Osteoblast (primary cell): Measurements from ENCODE around the gene RANBP1. TPM values are rescaled to one million over a fixed set of nuclear protein-coding genes. Genes with fewer than 3 reads are reported as not detected.

ENCODE experiments used
- DNase-seq: peaks from one replicate; pipeline ENCODE4 v3.0.0; 2011; ENCODE audit warnings: low spot score, mixed read lengths; ENCODE audit not compliant: insufficient read length; ENCODE audit errors: missing footprints
- H2AFZ ChIP-seq: 2 replicates; pipeline ENCODE4 v1.6.0; 2011; ENCODE audit warnings: mild to moderate bottlenecking, low read length
- H3K27ac ChIP-seq: 2 replicates; pipeline ENCODE4 v1.5.1; 2011; ENCODE audit warnings: mild to moderate bottlenecking, low read depth, low read length, moderate library complexity
- H3K27me3 ChIP-seq: 2 replicates; pipeline ENCODE4 v1.6.0; 2012; ENCODE audit warnings: mild to moderate bottlenecking, control low read depth, inconsistent platforms, low read length, moderate library complexity; ENCODE audit not compliant: insufficient read depth
- H3K36me3 ChIP-seq: 2 replicates; pipeline ENCODE4 v1.5.1; 2011; ENCODE audit warnings: mild to moderate bottlenecking, low read length, control low read depth, moderate library complexity; ENCODE audit not compliant: insufficient read depth
- H3K4me1 ChIP-seq: 2 replicates; pipeline ENCODE4 v1.5.1; 2011; ENCODE audit warnings: mild to moderate bottlenecking, low read length, control low read depth, moderate library complexity; ENCODE audit not compliant: insufficient read depth
- H3K4me2 ChIP-seq: 2 replicates; pipeline ENCODE4 v1.6.0; 2011; ENCODE audit warnings: mild to moderate bottlenecking, low read length; ENCODE audit not compliant: insufficient read depth
- H3K4me3 ChIP-seq: fragments of 200-600 bp; sonication (generic); 3 replicates; pipeline ENCODE4 v1.5.1; 2012; ENCODE audit warnings: mild to moderate bottlenecking, low read length, inconsistent platforms; ENCODE audit not compliant: insufficient read depth
- H3K79me2 ChIP-seq: 2 replicates; pipeline ENCODE4 v1.6.0; 2012; ENCODE audit warnings: mild to moderate bottlenecking, low read length, control low read depth, inconsistent platforms; ENCODE audit not compliant: insufficient read depth
- H3K9me3 ChIP-seq: 2 replicates; pipeline ENCODE4 v1.5.1; 2011; ENCODE audit warnings: low read depth, low read length, control low read depth
- H4K20me1 ChIP-seq: 2 replicates; pipeline ENCODE4 v1.6.0; 2012; ENCODE audit warnings: mild to moderate bottlenecking, low read length, control low read depth; ENCODE audit not compliant: insufficient read depth
- CTCF ChIP-seq: IDR thresholded peaks from 2 replicates; pipeline ENCODE4 v1.5.1; 2011; ENCODE audit warnings: mild to moderate bottlenecking, low read depth, low read length, moderate library complexity; ENCODE audit errors: extremely low read depth
- total RNA-seq: library from RNA; depleted of rRNA; stranded (reverse); fragments of >200 nt; gene quantifications from 2 replicates; pipeline ENCODE4 v1.2.3, GENCODE V29; 2012

Gene RANBP1
- total RNA-seq, 1 donor: 85.8 TPM

- Histone ChIP-seq H3K9me3 (no peaks in the 10 kb centered on the region), H2AFZ (no peak overlapping the region), H3K27me3 (no peaks in the 10 kb centered on the region), H3K79me2 (no peaks in the 10 kb centered on the region), H3K36me3 (no peaks in the 10 kb centered on the region), H3K27ac (no peak overlapping the region), H3K4me3 (no peak overlapping the region), H3K4me2 (no peak overlapping the region), H4K20me1 (peaks cover 10% of the 10 kb centered on the region), H3K4me1 (no peaks in the 10 kb centered on the region)
- no peak for TF ChIP-seq CTCF
- no peak for DNase-seq
Measured at GRCh38 chr22:20160041-20160440, 44.1 kb downstream of the RANBP1 start.

- no peak for DNase-seq
- H3K79me2 ChIP-seq: no peaks in the 10 kb centered on the region
- no peak overlapping the region for H2AFZ ChIP-seq
- no peak overlapping the region for H3K4me3 ChIP-seq
- no peaks in the 10 kb centered on the region for H3K27me3 ChIP-seq
- no peaks in the 10 kb centered on the region for H3K36me3 ChIP-seq
- no peak overlapping the region for H3K27ac ChIP-seq
- TF ChIP-seq CTCF: no peak
- no peak overlapping the region for H3K4me2 ChIP-seq
- H3K4me1 ChIP-seq: no peaks in the 10 kb centered on the region
- H3K9me3 ChIP-seq: no peaks in the 10 kb centered on the region
- no peaks in the 10 kb centered on the region for H4K20me1 ChIP-seq
Measured at GRCh38 chr22:20164863-20165262, 49.0 kb downstream of the RANBP1 start.

GRCh38 chr22:20165421-20165820 is 49.5 kb downstream of the RANBP1 start:
- H2AFZ ChIP-seq: no peak overlapping the region
- H3K79me2 ChIP-seq: no peaks in the 10 kb centered on the region
- H4K20me1 ChIP-seq: no peaks in the 10 kb centered on the region
- H3K4me3 ChIP-seq: no peak overlapping the region
- H3K4me2 ChIP-seq: no peak overlapping the region
- no peak overlapping the region for H3K27ac ChIP-seq
- no peaks in the 10 kb centered on the region for H3K4me1 ChIP-seq
- DNase-seq: no peak
- H3K36me3 ChIP-seq: no peaks in the 10 kb centered on the region
- no peak for TF ChIP-seq CTCF
- H3K27me3 ChIP-seq: no peaks in the 10 kb centered on the region
- H3K9me3 ChIP-seq: no peaks in the 10 kb centered on the region

GRCh38 chr22:20165913-20166312 is 50.0 kb downstream of the RANBP1 start:
- Histone ChIP-seq H4K20me1 (no peaks in the 10 kb centered on the region), H3K9me3 (no peaks in the 10 kb centered on the region)
- no peak for DNase-seq

More at GRCh38 chr22:20165913-20166312, 50.0 kb downstream of the RANBP1 start:
- Histone ChIP-seq H3K4me2 (no peak overlapping the region), H3K79me2 (no peaks in the 10 kb centered on the region), H2AFZ (no peak overlapping the region), H3K4me1 (no peaks in the 10 kb centered on the region), H3K27ac (no peak overlapping the region), H3K27me3 (no peaks in the 10 kb centered on the region), H3K4me3 (no peak overlapping the region), H3K36me3 (no peaks in the 10 kb centered on the region)
- TF ChIP-seq CTCF: no peak
